SH-SY5Y (cell line): Measurements from ENCODE around the gene IL10RB.

Experiments
- GATA2 ChIP-seq: IDR thresholded peaks from 2 replicates; pipeline ENCODE4 v1.6.1; 2011; ENCODE audit warnings: mild to moderate bottlenecking, low read depth, low read length
- GATA3 ChIP-seq: IDR thresholded peaks from 2 replicates; pipeline ENCODE4 v1.6.1; 2011; ENCODE audit warnings: low read depth, mild to moderate bottlenecking, low read length, moderate library complexity

DNA sequence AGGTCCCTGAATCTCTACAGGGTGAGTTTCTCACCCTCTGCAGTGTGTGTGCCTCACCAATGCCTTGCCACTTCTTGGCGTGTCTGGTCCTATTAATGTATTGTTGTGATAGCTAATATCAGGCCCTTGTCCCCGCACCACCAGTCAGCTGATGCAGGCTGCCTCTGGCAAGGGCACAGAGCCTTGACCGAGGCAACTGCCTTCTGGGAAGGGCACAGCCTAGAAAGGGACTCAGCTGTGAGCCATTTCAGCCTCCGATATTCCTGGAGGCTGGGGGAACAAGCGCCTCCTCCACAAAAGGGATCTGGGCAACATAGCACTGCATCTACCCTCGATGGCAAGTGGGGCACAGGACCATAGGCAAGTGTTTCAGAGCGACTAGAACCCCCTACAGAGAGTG is 27.0 kb downstream of the IL10RB start:
- TF ChIP-seq GATA2 (no peak), GATA3 (no peak)
